Lung (tissue), 12 donors: ENCODE data around the gene RIPOR1. TPM values are rescaled to one million over a fixed set of nuclear protein-coding genes. Genes with fewer than 3 reads are reported as not detected.

Source experiments
- ATAC-seq: fragments of 200-7000 bp; cut with Tn5 transposase; one replicate; pipeline ENCODE4 v1.9.1; 2020; ENCODE audit warnings: moderate number of reproducible peaks; ENCODE audit not compliant: insufficient read depth, low FRiP score
- DNase-seq, 3 donors: peaks; one replicate each; pipeline ENCODE4 v3.0.0-alpha.2; 2013 to 2017
- H3K27ac ChIP-seq, 2 donors: one replicate each; pipeline ENCODE4 v1.5.1; 2013; ENCODE audit warnings: mild to moderate bottlenecking in 2 of 2, moderate library complexity in 2 of 2, control low read depth in 1 of 2, inconsistent platforms in 1 of 2, low read depth in 1 of 2, low read length in 1 of 2
- H3K27me3 ChIP-seq, 3 donors: one replicate each; pipeline ENCODE4 v1.5.1; 2013; ENCODE audit warnings: low read length in 2 of 3; ENCODE audit not compliant: control insufficient read depth in 3 of 3, insufficient read depth in 3 of 3
- H3K36me3 ChIP-seq, 4 donors: one replicate each; pipeline ENCODE4 v1.5.1; 2013; ENCODE audit warnings: low read length in 4 of 4, mild to moderate bottlenecking in 1 of 4, moderate library complexity in 1 of 4; ENCODE audit not compliant: control insufficient read depth in 4 of 4, insufficient read depth in 4 of 4
- H3K4me1 ChIP-seq, 5 donors: one replicate each; pipeline ENCODE4 v1.5.1; 2013; ENCODE audit warnings: low read length in 5 of 5, mild to moderate bottlenecking in 2 of 5, moderate library complexity in 1 of 5; ENCODE audit not compliant: control insufficient read depth in 5 of 5, insufficient read depth in 5 of 5
- H3K4me3 ChIP-seq: one replicate; pipeline ENCODE4 v1.5.1; 2013; ENCODE audit warnings: mild to moderate bottlenecking, control low read depth, moderate library complexity
- H3K9ac ChIP-seq, 2 donors: one replicate each; pipeline ENCODE4 v1.5.1; 2013; ENCODE audit warnings: low read length in 2 of 2, control low read depth in 1 of 2; ENCODE audit not compliant: insufficient read depth in 1 of 2
- H3K9me3 ChIP-seq, 4 donors: one replicate each; pipeline ENCODE4 v1.5.1; 2013; ENCODE audit warnings: low read length in 3 of 4, mild to moderate bottlenecking in 1 of 4, moderate library complexity in 1 of 4; ENCODE audit not compliant: control insufficient read depth in 4 of 4, insufficient read depth in 3 of 4
- WGBS, 2 donors: extraction: QIAGEN DNeasy Blood & Tissue Kit; methylation state at CpG; one replicate each; pipeline ENCODE4 v1.1.7; 2013; 5-methylcytosine and 5-hydroxymethylcytosine counted together
- polyA plus RNA-seq, 2 donors: library from polyadenylated mRNA; stranded (reverse); fragments of 200-250 nt; gene quantifications; one replicate each; pipeline ENCODE4 v1.2.1, GENCODE V29; 2013
- total RNA-seq, 2 donors: library from RNA; depleted of rRNA in 1 of 2; stranded (reverse); fragments of >200 nt in 1 of 2; gene quantifications; one replicate each; pipeline ENCODE4 v1.2.1, GENCODE V29; 2014 to 2021
- TF ChIP-seq, protein P1 (sequence below): IDR thresholded peaks from 2 replicates; pipeline ENCODE4 v1.5.1; 2012; ENCODE audit warnings: mild to moderate bottlenecking; ENCODE audit errors: control extremely low read depth, extremely low read depth
- donor health status: control.
- donor health status: control.
- donor health status: Bipolar disorder and iron deficiency.
- donor health status: healthy.
- donor health status: DM: yes; HTN: yes; CAD: no.

The RIPOR1 gene
- total and polyA plus RNA-seq, 4 donors, result 44.1 to 122 (median 70.4) TPM

DNA sequence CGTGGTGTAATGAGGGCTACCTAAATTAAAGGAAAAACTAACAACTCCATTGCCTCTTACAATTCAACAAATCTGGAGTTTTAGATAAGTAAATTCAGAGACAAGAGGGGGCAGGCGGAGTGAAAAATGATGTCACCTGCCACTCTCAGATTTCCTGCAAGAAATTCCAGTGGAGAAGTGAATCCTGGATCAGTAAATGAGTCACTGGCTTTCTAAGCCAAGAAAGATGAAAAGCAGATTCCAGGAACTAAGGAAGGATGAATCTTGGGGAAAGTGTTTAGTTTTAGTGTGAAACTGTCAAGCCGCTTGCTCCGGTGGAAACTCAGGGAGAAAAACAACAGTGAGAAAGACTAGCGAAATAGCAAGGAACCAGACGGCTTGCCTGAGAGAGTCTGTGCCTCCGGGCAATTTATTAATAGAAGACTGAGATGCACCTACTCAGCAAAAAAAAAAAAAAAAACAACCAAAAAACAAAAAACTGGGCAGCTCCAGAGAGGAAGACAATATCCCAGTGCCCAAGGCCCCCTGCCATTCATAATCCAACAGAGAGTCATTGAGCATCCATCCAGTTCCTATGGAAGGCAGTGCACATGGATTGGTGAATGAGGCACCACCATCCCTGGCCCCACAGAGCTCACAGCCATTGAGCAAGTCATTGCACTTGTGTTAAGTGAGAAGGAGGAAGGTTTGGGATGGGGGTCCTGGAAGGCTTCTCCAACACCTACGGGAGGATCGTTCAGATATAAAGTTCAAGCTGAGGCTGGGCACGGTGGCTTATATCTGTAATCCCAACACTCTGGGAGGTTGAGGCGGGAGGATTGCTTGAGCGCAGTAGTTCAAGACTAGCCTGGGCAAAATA, 12.1 kb upstream of the RIPOR1 start:
- Histone ChIP-seq H3K9ac (no peak overlapping the region), H3K4me1 (peaks cover 0 to 4% (median 0%) of the 10 kb centered on the region in 5 donors), H3K36me3 (no peaks in the 10 kb centered on the region), H3K27ac (no peak overlapping the region), H3K4me3 (no peak overlapping the region), H3K27me3 (no peaks in the 10 kb centered on the region), H3K9me3 (no peaks in the 10 kb centered on the region)
- ATAC-seq (no peak), DNase-seq (no peak)
- WGBS, 2 donors, result 86 to 87% methylated on average over 12 of the region's 12 CpGs
- TF ChIP-seq, protein P1, sequence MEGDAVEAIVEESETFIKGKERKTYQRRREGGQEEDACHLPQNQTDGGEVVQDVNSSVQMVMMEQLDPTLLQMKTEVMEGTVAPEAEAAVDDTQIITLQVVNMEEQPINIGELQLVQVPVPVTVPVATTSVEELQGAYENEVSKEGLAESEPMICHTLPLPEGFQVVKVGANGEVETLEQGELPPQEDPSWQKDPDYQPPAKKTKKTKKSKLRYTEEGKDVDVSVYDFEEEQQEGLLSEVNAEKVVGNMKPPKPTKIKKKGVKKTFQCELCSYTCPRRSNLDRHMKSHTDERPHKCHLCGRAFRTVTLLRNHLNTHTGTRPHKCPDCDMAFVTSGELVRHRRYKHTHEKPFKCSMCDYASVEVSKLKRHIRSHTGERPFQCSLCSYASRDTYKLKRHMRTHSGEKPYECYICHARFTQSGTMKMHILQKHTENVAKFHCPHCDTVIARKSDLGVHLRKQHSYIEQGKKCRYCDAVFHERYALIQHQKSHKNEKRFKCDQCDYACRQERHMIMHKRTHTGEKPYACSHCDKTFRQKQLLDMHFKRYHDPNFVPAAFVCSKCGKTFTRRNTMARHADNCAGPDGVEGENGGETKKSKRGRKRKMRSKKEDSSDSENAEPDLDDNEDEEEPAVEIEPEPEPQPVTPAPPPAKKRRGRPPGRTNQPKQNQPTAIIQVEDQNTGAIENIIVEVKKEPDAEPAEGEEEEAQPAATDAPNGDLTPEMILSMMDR, result no peak

DNA sequence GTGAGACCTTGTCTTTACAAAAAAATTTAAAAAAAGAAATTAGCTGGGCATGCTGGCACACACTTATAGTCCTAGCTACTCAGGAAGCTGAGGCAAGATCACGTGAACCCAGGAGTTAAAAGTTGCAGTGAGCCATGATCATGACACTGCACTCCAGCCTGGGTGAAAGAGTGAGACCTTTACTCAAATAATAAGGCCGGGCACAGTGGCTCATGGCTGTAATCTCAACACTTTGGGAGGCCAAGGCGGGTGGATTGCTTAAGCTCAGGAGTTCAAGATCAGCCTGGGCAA, 11.5 kb upstream of the RIPOR1 start:
- Histone ChIP-seq H3K4me1 (peaks cover 0 to 6% (median 0%) of the 10 kb centered on the region in 5 donors), H3K27ac (no peak overlapping the region), H3K36me3 (no peaks in the 10 kb centered on the region), H3K9ac (no peak overlapping the region), H3K27me3 (no peaks in the 10 kb centered on the region), H3K4me3 (no peak overlapping the region), H3K9me3 (no peaks in the 10 kb centered on the region)
- ATAC-seq (no peak), DNase-seq (no peak)
- TF ChIP-seq, protein P1, result no peak
- 44 to 72% methylated on average over 3 of the region's 3 CpGs for WGBS, 2 donors

DNA sequence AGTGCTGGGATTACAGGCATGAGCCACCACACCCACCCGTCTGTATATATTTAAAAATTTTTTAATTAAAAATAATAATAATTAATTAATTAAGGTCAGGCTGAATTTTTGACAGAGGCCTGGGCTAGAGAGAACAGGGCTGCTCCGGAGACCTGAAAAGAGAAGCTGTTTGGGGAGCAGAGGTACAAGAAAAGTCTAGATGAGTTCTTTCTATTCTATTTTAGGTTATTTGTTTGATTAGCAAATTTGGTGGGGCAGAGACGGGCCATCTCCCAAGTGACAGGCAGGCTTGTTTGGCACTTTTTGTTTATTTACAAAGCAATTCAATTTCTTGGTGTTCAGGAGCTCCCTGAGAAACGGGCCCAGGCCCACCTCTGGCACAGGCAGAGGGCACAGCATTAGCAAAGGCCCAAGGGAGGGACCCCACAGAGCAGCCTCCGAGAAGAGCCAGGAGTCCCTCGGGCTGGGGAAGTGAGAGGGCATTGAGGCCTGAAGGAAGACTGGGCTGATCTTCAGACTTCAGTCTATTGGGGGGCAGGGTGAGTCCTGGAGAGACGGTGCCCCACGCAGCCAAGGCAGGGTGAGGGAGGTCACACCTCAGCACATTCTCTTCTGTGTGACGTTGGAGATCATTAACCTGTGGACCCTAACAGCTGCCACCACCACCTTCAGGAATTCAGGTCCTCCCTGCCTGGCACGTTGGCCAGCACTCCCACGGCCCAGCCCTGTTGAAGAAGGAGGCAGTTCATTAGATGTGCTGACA, 10.8 kb upstream of the RIPOR1 start:
- TF ChIP-seq, protein P1, result no peak
- Histone ChIP-seq H3K27me3 (no peaks in the 10 kb centered on the region), H3K4me3 (no peak overlapping the region), H3K4me1 (peaks cover 0 to 6% (median 0%) of the 10 kb centered on the region in 5 donors), H3K9ac (no peak overlapping the region), H3K36me3 (no peaks in the 10 kb centered on the region), H3K9me3 (no peaks in the 10 kb centered on the region), H3K27ac (no peak overlapping the region)
- DNase-seq, result no peak
- no peak for ATAC-seq
- 70 to 73% methylated on average over 11 of the region's 11 CpGs for WGBS, 2 donors
